Hematopoietic multipotent progenitor cell treated with erythropoietin and hydrocortisone succinate and interleukin-3 and kit ligand, for 6 days (in vitro differentiated cells): ENCODE measurements around the gene KCNK10.

Source experiments
- DNase-seq: peaks from one replicate; pipeline ENCODE4 v3.0.0-alpha.2; 2015

KCNK10 gene

GRCh38 chr14:88318406-88318805, 4.7 kb downstream of the KCNK10 start:
- no peak for DNase-seq

- DNase-seq: no peak
Measured at GRCh38 chr14:88316521-88316920, 6.5 kb downstream of the KCNK10 start.

GRCh38 chr14:88312257-88312656, 10.8 kb downstream of the KCNK10 start:
- DNase-seq: no peak

- DNase-seq: no peak
Measured at GRCh38 chr14:88311780-88312179, 11.3 kb downstream of the KCNK10 start.

GRCh38 chr14:88310449-88310848, 12.6 kb downstream of the KCNK10 start:
- no peak for DNase-seq

GRCh38 chr14:88310021-88310420, 13.0 kb downstream of the KCNK10 start:
- no peak for DNase-seq

- no peak for DNase-seq
Measured at GRCh38 chr14:88305528-88306322, 17.3 kb downstream of the KCNK10 start.

GRCh38 chr14:88303041-88303440, 20.0 kb downstream of the KCNK10 start:
- no peak for DNase-seq

GRCh38 chr14:88301381-88301780, 21.7 kb downstream of the KCNK10 start:
- DNase-seq: no peak

- DNase-seq: no peak
Measured at GRCh38 chr14:88300817-88301216, 22.3 kb downstream of the KCNK10 start.

GRCh38 chr14:88299865-88300530, 23.1 kb downstream of the KCNK10 start:
- no peak for DNase-seq

- DNase-seq: peak; percentile 13
Measured at GRCh38 chr14:88297306-88297705, 25.8 kb downstream of the KCNK10 start.

- no peak for DNase-seq
Measured at GRCh38 chr14:88296351-88296750, 26.7 kb downstream of the KCNK10 start.

- no peak for DNase-seq
Measured at GRCh38 chr14:88289996-88290395, 33.1 kb downstream of the KCNK10 start.

GRCh38 chr14:88289234-88289633, 33.8 kb downstream of the KCNK10 start:
- DNase-seq: no peak

GRCh38 chr14:88286309-88286708, 36.8 kb downstream of the KCNK10 start:
- no peak for DNase-seq

GRCh38 chr14:88281447-88281846, 41.6 kb downstream of the KCNK10 start:
- DNase-seq: no peak

GRCh38 chr14:88276923-88277596, 46.0 kb downstream of the KCNK10 start:
- no peak for DNase-seq

GRCh38 chr14:88272390-88273269, 50.4 kb downstream of the KCNK10 start:
- no peak for DNase-seq

- DNase-seq: no peak
Measured at GRCh38 chr14:88271205-88271604, 51.9 kb downstream of the KCNK10 start.

- no peak for DNase-seq
Measured at GRCh38 chr14:88270776-88271175, 52.3 kb downstream of the KCNK10 start.

GRCh38 chr14:88269806-88270420, 53.2 kb downstream of the KCNK10 start:
- no peak for DNase-seq
